ENCODE measurements around the gene WWOX. TPM values are rescaled to one million over a fixed set of nuclear protein-coding genes. Genes with fewer than 3 reads are reported as not detected.

WWOX gene
- total RNA-seq, 1 experiment from 2014 or later = 35.6 TPM

- no peaks in the 10 kb centered on the region for H3K4me1 ChIP-seq (replicated peaks; ENCODE audit: insufficient read depth)
- H3K9me3 ChIP-seq (ENCODE audit: insufficient read depth, low read depth) = no peaks in the 10 kb centered on the region
- no peaks in the 10 kb centered on the region for H3K9me2 ChIP-seq (ENCODE audit: insufficient read depth)
- BruUV-seq (replicated peaks) = no TSS peak
- no peak overlapping the region for H3K4me3 ChIP-seq
- no peaks in the 10 kb centered on the region for H3F3A ChIP-seq (ENCODE audit: insufficient read depth, low read depth)
- no peak overlapping the region for H3K4me2 ChIP-seq
- POLR2A ChIA-PET (ENCODE audit: unreplicated experiment) = no interaction called here
- intact Hi-C loops (cut with micrococcal nuclease; ENCODE audit: unreplicated experiment) = no loop called here
- no peaks in the 10 kb centered on the region for H3K79me2 ChIP-seq (ENCODE audit: low read depth)
- no peaks in the 10 kb centered on the region for H3K36me3 ChIP-seq (ENCODE audit: low read depth)
- CTCF ChIA-PET = interaction anchor here (0.6 kb wide), 1 partner anchor 211 kb away, joined by 9 read pairs; no protein-coding TSS in a partner anchor
- H3K27me3 ChIP-seq (ENCODE audit: insufficient read depth, low read depth) = no peaks in the 10 kb centered on the region
- H3K27ac ChIP-seq = no peak overlapping the region
- TF ChIP-seq CTCF (conservative IDR thresholded peaks at IDR 0.05) (no peak), EZH2 (IDR thresholded peaks at IDR 0.05; ENCODE audit: low read depth) (no peak)
- H4K20me1 ChIP-seq (ENCODE audit: insufficient read depth) = no peaks in the 10 kb centered on the region
- no peak overlapping the region for H2AFZ ChIP-seq
- DNase-seq = no peak
Measured at GRCh38 chr16:78431701-78432100, 332.2 kb downstream of the WWOX start.

DNA sequence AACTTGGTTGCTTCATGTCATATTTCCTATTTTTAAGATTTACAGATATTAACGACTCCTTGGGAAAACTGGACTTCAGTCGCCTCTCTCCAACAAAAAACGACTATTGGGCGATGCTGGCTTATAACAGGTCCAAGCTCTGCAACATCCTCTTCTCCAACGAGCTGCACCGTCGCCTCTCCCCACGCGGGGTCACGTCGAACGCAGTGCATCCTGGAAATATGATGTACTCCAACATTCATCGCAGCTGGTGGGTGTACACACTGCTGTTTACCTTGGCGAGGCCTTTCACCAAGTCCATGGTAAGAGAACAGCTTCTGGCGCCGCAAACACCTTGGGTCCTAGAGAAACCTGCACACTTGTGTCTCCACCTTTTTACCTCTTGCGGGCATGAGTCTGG is 333.0 kb downstream of the WWOX start:
- intact Hi-C loops (cut with micrococcal nuclease; ENCODE audit: unreplicated experiment) = no loop called here
- H3F3A ChIP-seq (ENCODE audit: insufficient read depth, low read depth) = no peaks in the 10 kb centered on the region
- H3K4me2 ChIP-seq = no peak overlapping the region
- no peak for DNase-seq
- CTCF ChIA-PET = interaction anchor here (0.6 kb wide), 1 partner anchor 211 kb away, joined by 9 read pairs; no protein-coding TSS in a partner anchor
- H4K20me1 ChIP-seq (ENCODE audit: insufficient read depth) = no peaks in the 10 kb centered on the region
- H3K27me3 ChIP-seq (ENCODE audit: insufficient read depth, low read depth) = no peaks in the 10 kb centered on the region
- no TSS peak for BruUV-seq (replicated peaks)
- H3K27ac ChIP-seq = no peak overlapping the region
- no peaks in the 10 kb centered on the region for H3K79me2 ChIP-seq (ENCODE audit: low read depth)
- H3K36me3 ChIP-seq (ENCODE audit: low read depth) = no peaks in the 10 kb centered on the region
- TF ChIP-seq EZH2 (IDR thresholded peaks at IDR 0.05; ENCODE audit: low read depth) (no peak), CTCF (conservative IDR thresholded peaks at IDR 0.05) (no peak)
- H3K9me3 ChIP-seq (ENCODE audit: insufficient read depth, low read depth) = no peaks in the 10 kb centered on the region
- H3K4me3 ChIP-seq = no peak overlapping the region
- no peaks in the 10 kb centered on the region for H3K9me2 ChIP-seq (ENCODE audit: insufficient read depth)
- no peaks in the 10 kb centered on the region for H3K4me1 ChIP-seq (replicated peaks; ENCODE audit: insufficient read depth)
- no peak overlapping the region for H2AFZ ChIP-seq
- POLR2A ChIA-PET (ENCODE audit: unreplicated experiment) = no interaction called here

- Histone ChIP-seq H3K36me3 (ENCODE audit: low read depth) (no peaks in the 10 kb centered on the region), H3K4me2 (no peak overlapping the region), H3K27me3 (ENCODE audit: insufficient read depth, low read depth) (no peaks in the 10 kb centered on the region), H3F3A (ENCODE audit: insufficient read depth, low read depth) (no peaks in the 10 kb centered on the region), H4K20me1 (ENCODE audit: insufficient read depth) (no peaks in the 10 kb centered on the region), H3K79me2 (ENCODE audit: low read depth) (no peaks in the 10 kb centered on the region), H3K9me2 (ENCODE audit: insufficient read depth) (no peaks in the 10 kb centered on the region), H3K4me1 (replicated peaks; ENCODE audit: insufficient read depth) (no peaks in the 10 kb centered on the region), H2AFZ (no peak overlapping the region), H3K9me3 (ENCODE audit: insufficient read depth, low read depth) (no peaks in the 10 kb centered on the region), H3K4me3 (no peak overlapping the region), H3K27ac (no peak overlapping the region)
- DNase-seq = no peak
- intact Hi-C loops (cut with micrococcal nuclease; ENCODE audit: unreplicated experiment) = no loop called here
- ChIA-PET CTCF (no interaction called here), POLR2A (ENCODE audit: unreplicated experiment) (no interaction called here)
- no TSS peak for BruUV-seq (replicated peaks)
- TF ChIP-seq CTCF (conservative IDR thresholded peaks at IDR 0.05) (no peak), EZH2 (IDR thresholded peaks at IDR 0.05; ENCODE audit: low read depth) (no peak)
Measured at GRCh38 chr16:78433116-78433515, 333.7 kb downstream of the WWOX start.

All from PC-9 (cell line).